Non-pigmented ciliary epithelial cell (primary cell): Measurements from ENCODE around the gene ABCA6.

Experiments used
- DNase-seq: peaks from one replicate; pipeline ENCODE4 v3.0.0-alpha.2; 2010; ENCODE audit warnings: low read depth

ABCA6 gene

DNA sequence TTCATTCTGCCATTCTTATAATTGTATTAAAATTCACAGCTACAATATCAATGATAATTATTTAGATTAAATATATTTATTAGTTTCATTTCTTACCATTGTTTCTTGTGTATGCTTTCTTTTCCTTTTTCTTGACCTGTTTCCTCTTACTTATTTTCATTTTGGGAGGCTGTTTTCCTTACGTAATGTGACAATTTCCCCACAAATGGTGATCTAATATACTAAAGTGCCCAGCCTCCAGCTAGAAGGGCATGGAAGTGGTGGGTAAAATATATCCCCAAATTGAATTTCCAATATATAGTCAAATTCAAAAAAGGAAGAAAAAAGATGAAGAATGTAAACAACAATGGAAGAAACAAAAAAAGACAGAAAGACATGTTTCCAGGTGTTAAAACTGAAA lies 1.5 kb upstream of the ABCA6 start:
- DNase-seq = no peak

DNA sequence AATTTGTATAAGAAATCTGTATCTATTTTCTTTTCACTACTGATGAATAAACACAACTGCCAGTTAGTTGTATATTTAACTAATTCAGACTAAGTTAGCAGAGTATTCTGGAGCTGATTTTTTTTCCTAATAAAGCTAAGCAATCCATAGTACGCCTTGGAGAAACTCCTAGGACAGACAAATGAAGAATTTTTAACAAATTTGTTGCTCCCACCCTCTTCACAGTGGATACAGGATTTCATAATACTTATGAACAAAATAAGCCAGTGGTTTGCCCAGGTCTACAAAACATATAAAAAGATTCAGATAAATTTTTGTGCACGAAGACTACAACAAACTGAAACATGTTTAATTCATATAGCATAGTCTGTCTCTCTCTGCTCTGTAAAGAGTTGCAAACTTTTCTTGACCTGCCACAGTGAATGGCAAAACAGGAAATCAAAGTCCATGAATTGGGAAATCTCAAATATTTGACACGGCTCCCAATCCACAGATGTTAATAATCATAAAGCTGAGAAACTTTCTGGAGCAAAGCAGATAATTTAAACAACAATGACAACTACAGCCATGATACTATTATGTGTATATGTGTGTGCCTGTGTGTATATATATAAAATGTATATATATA lies 594 bp upstream of the ABCA6 start:
- DNase-seq = no peak

DNA sequence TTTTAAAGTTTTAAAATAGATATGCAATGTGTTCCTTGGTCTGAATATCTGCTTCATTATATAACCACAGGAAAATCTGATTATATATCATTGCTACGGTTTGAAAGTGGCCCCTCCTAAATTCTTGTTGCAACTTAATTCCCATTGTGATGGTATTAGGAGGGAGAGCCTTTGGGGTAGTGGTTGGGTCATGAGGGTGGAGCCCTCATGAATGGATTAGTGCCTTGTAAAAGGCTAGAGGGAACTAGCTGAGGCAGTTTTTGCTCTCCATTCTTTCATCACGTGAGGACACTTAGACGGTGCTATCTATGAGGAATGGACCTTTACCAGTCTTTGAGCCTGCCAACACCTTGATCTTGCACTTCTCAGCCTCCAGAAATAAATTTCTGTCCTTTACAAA lies 7.6 kb downstream of the ABCA6 start:
- no peak for DNase-seq

DNA sequence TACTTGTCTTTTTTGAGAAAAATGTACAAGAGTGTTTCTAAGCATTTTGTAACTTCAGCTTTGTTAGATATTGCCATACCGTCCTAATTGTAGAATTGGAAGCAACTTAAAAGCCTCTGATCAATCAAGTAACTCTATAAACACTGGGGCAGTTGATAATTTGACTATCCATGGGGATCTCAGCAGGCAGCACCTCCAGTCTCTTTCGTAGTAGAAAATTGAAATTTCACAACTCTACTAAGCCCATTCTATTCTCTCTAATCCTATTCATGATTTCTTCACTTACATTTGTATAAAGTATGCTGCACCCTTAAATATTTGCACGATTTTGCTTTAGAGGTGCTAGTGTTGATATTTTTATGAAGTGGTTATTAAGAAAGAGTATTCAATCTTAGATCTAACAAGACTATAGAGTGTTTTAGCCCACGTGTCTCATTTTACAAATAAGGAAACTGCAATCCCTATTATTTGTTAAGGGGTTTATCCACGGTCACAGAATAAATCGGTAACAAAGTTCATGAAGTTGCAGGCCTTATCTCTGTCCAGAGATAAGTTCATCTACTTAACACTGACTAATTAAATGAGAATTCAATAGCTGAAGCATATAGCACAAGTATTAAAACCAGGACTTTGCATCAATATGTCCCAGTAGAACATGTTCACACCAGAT lies 10.9 kb downstream of the ABCA6 start:
- no peak for DNase-seq

DNA sequence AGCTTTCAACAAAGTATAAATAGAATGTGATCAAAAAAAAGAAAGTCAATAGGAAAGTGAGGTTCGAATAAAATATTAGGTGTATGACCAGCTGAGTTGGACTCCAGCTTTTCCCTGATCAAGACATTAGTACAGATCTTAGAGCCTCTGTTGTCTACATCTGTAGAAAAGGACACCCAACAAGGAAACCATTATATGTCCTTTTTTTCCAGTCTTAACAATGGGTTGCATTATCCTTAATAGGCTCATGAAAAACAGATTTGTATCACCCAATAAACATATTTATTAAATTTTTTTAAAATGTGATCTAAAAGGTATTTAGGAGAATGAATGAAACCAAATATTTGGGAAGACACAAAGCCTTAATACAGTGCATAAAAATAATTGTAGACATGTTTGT lies 18.1 kb downstream of the ABCA6 start:
- no peak for DNase-seq

DNA sequence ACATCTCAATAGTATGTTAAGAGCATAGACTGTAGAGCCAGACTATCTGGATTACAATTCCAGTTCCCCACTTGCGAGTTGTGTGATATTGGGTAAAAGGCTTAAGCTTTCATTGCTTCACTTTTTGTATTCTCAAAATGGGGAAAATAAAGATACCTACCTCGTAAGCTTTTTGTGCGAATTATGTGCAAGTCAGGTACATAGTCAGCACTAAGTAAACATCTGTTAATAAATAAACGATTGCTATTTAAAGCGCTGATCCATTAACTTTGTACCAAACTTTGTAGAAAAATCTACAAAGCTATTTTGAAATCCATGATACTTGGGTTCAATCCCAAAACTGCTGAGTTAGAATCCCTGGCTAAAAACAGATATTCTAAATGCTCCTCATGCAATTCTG lies 19.6 kb downstream of the ABCA6 start:
- DNase-seq = no peak

DNA sequence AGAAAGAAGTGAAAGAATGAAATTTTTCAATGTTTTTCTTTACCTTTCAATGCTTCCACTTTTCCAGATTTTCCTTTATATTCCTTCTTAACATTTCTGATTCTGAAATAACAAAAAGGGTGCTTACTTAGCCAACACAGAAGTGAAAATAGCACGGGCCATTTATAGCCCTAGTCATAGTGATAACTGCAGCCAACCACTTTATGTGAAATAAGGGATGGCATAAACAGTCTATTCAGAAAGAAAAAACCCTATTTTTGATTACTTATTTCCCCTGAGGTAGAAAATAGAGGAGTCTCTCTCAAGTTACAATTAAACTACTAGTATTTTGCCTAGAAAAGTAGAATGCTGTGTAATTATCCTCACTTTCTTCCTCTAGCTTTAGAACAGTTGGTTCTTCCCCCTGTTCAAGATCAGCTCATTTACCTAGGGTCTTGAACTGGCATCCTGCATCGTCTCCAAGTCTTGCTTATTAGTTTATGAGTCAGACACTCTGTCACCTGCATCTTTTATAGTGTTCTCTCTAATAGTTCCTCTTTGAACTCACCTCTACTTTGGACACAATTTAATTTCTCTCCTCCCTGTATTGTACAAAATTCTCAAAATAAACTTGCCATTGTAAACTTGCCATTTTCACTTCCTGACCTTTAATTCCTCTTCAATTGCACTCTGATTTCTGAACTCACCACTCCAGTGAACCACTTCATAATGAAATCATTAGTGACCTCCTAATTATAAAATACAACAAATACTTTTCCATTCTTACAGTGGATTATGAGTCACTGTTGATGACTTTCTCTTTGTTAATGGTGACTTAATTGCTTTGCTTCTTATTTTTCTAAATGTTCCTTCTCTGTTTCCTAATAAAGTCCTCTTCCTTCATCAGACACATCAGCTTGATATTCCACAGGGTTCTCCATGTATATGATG lies 23.6 kb downstream of the ABCA6 start:
- no peak for DNase-seq

DNA sequence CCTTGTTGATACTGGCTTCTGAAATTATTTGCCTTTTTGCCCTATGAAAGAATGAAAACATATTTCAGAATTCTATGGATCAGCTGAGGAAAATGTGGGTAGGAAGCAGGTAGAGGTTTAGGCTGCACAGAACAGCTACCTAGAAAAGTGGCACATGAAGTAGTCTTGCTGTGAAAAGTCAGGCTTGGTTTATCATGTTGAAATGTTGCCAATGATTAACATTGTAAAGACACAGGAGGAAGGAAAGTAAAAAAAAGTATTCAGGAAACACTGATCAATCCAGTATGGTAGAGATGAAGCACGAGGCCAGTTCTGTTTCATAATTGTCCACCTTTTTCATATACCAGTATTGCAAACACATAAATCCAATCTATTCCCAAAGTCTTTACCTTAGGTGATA lies 29.9 kb downstream of the ABCA6 start:
- DNase-seq = no peak

DNA sequence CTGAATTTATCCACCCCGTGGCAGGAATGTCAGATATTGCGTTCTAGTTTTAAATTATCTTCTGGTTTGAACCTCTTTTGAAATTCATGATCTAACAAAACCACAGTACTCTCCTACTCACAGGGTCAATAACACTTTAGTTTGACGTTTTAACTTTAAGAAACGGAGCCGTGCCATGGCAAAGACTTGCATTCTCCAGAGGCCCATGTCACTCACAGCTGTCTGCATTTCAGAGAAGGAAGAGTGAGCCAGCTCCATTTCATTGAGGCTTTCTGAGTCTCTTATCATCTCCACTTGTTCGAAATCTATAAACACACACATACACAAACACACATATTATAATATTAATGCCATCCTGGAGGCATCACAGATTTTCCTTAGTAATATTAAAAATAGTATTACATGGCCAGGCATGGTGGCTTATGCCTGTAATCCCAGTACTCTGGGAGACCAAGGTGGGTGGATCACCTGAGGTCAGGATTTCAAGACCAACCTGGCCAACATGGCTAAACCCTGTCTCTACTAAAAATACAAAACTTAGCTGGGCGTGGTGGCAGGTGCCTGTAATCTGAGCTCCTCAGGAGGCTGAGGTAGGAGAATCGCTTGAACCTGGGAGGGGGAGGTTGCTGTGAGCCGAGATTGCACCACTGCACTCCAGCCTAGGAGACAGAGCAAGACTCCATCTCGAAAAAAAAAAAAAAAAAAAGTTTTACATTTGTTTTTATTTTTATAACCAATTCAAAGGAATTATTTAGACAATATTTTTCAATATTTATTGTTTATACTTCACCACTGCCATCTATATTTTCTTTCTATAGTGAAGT lies 35.6 kb downstream of the ABCA6 start:
- DNase-seq = no peak

DNA sequence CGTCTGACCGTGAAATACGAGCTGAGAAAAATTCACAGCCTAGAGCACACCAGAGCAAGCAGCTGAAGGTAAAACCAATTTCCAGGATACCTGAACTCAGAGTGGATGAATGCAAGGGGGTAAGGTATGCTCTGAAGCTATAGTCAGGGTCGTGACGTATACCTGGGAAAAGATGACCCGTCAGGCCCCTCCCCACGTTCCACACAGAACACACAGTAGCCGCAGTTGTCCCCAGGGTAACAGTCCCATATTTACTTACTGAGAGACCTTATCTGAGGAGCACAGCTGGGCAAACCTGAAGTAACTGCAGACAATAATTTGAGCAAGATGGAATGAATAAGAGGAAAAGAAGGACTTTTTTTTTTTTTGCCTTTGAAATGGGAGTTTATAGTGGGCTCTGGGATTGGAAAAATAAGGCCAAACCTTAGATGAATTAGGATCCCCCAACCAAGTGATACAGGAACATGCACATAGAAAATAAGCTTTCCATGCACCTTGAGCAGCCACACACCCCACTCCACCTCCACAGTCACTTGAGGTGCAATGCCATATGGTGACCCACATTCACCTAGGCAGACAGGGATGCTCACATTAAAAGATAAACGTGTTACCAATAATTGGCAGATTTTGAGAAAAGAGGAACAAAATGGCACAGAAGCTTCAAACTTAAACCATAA lies 38.0 kb downstream of the ABCA6 start:
- DNase-seq = no peak

DNA sequence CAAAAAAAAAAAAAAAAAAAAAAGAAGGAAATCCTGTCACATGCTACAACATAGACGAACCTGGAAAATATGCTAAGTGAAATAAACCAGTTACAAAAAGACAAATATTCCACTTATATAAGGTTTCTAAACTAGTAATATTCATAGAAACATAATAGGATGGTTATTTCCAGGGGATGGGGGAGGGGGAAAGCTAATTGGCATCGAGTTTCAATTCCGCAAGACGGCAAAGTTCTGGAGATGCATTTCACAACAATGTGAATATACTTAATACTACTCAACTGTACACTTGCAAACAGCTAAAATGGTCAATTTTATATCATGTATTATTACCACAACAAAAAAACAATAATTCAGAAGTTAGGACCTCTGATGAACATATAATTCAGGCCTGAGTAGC lies 43.1 kb downstream of the ABCA6 start:
- no peak for DNase-seq

DNA sequence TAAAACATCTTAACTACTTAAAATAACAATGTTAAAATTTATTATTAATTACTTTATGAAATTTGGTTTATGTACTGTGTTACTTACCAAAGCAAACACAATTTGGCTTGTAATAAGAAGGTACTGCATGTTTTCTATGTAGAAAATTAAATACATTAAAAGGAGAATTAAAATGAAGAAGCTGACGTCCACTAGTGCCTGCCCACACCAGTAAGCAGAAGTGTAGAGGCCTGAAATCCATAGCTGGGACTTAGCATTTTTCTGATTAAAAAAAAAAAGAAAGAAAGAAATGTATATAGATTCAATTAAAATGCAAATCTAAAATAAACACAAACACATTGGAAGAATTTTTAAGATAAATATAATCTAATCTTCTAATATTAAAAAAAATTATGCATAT lies 45.2 kb downstream of the ABCA6 start:
- DNase-seq = no peak

DNA sequence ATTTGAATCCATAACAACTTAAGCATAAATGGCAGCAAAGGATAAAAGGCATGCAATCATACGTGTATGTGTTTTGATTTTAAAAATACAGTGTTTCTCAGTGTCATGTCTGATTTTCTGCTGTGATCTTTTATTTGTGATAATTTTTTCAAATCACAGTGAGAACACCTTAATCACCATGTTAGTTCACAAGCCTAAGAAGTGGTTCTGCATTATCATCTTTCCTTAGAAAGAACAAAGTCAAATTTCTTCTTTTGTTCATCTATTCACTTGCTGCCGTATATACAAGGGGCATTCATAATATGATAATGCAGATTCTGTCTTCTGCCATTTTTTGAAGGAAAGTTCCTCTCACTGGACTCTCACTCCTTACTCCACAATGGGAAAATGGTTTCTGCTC lies 47.7 kb downstream of the ABCA6 start:
- no peak for DNase-seq

DNA sequence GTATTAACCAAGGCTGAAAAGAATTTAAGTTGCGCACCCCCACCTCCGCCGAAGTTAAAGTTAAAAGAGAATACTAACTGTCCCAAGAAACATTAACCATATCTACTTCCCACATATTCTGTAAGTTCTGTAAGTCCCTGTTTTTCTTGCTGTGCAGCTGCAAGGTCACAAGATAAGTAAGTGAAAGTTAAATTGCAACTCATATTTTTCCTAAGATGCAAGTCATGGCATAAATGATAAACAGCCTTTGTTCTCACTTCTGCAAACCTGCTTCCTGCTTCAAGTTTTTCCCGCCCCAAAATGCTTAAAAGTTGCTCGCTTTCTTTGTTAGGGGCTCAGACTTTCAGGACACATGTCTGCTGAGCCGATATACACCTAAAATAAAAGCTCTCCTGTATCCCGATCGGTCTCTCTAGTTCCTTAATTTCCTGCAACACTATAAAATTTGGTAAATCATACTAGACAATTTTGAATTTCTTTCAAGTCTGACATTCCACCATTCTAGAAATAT lies 48.4 kb downstream of the ABCA6 start:
- DNase-seq = no peak

DNA sequence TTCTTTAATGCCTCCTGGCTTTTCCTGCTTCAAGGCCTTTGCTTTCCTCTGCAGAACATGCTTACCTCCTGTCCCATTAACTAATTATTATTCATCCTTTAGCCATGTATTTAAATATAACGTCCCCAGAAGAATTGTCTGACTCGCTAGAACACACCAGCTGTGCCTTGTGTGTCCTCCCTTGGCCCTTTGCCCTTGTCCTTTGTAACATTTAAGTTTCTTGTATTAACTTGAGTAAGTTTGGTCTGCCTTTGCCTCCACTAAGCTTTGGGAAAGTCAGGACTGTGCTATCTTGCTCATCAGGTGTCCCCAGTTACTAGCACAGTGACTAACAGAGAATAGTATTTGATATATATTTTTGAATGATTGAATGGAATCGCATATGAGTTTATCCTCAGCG lies 51.3 kb downstream of the ABCA6 start:
- no peak for DNase-seq

DNA sequence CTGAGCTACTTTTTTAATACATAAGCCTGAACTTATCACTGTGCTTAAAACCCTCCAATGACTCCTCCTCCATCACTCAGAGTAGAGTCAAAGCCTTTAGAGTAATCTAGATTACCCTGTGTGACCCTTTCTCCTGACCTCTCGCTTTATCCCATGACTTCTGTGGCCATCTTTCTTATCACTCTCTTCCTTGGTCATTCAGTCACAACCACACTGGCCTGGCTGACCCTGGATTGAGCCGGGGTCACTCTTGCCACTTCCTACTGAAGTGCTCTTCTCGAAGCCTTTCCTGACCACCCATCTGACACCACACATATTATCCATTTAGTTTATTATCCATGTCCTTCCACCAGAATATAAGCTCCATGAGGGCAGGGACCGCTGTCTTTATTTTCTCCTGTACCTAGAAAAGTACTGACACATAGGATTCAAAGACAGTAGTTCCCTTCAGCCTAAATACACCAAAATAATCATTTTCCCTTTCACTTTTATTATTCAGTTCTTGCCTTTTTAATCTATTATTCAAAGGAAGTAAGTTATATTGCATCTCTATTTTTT lies 53.0 kb downstream of the ABCA6 start:
- no peak for DNase-seq

DNA sequence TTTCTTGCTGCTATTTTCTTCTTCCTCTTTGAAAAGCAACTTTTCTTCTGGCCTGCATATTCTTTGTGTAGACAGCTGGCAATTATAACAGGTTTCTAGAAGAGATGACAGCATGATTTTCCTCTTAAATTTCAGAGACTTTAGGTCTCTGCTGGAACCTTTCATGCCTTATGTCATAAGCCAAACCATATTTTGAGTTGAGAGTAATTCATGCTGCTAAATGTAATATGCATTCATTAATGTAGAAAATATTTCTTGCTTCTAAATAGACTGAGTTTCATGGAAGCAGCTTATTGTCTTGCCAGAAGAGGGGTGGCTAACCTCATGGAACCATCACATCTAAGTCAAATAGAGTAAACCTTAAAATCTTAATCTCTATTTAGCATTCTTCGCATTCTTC lies 55.1 kb downstream of the ABCA6 start:
- no peak for DNase-seq

DNA sequence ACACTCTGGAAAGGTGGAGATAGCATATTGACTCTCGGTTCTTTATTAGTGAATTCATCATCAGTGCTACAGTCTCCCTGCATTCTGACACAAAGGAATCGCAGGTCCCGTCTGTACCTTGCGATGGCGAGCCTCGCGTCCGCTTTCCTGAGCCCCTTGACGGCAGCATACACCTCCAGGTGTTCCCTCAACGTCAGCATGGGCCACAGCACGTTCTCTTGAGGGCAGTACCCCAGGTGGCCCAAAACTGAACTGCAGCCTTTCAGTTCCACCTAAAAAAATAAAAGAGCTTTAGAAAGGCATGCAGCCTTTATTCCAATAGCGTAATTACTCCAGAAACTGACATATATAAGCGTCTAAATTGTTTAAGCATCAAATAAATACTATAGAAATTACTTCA lies 56.8 kb downstream of the ABCA6 start:
- no peak for DNase-seq

DNA sequence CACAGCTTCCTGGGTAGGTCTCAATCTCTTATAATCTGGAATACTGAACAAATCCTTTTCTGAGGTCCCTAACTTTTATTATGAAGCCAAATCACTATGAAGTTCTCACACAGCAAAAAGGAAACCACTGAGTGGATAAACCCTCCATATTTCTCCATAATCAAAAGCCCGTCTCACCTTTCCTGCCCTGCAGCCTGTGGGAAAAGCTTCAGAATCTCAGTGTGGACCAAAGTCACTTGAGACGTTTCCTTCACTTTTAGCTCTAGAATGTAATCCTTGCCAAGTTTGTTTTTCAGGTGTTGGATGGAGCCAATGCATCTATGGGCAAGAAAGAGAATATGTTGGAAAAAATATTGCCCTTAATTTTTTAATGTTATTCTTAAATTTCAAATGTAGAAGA lies 59.0 kb downstream of the ABCA6 start:
- no peak for DNase-seq

DNA sequence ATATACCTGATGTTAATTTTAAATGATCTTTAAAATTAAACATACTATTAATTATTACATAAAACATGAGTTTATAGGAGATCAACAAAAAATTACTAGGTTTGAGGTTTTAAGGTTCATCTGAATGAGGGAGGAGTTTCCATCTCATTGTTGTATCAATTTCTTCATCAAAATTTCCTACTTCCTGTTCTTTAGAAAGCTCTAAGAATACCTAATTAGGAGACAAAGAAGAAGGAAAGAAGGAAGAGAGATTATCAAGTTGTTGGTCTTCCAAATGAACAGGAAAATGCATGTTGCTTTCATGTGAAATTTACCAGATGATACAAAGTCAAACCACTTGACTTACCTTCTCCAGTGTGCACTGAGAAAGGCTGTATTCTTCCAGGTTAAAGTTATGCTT lies 62.8 kb downstream of the ABCA6 start:
- DNase-seq = no peak

DNA sequence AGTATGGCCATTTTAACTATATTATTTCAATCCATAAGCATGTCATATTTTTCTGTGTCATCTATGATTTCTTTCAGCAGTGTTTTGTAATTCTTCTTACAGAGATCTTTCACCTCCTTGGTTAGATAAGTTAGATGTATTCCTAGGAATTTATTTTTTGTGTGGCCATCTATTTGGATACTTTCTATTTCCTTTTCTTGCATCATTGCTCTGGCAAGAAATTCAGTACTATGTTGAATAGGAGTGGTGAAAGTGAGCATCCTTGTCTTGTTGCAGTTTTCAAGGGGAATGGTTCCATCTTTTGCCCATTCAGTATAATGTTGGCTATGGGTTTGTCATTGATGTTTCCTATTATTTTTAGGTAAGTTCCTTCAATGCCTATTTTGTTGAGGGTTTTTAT lies 65.9 kb downstream of the ABCA6 start:
- no peak for DNase-seq
